Neural crest cell (in vitro differentiated cells): ENCODE measurements around the gene CYP4F11. TPM values are rescaled to one million over a fixed set of nuclear protein-coding genes. Genes with fewer than 3 reads are reported as not detected.

Experiments used
- DNase-seq: peaks from one replicate; pipeline ENCODE4 v3.0.0; 2021; ENCODE audit warnings: low read depth, mixed read lengths, low spot score
- H3K27ac Mint-ChIP-seq: one replicate; pipeline ENCODE4 v1.8.0; 2021; ENCODE audit warnings: mild to moderate bottlenecking, mixed read lengths; ENCODE audit not compliant: unreplicated experiment
- H3K27me3 Mint-ChIP-seq: 2 replicates; pipeline ENCODE4 v1.8.0; 2021; ENCODE audit warnings: low read depth, mild to moderate bottlenecking, mixed read lengths
- H3K36me3 Mint-ChIP-seq: 2 replicates; pipeline ENCODE4 v1.8.0; 2021; ENCODE audit warnings: low read depth, mild to moderate bottlenecking, mixed read lengths
- H3K4me1 Mint-ChIP-seq: 2 replicates; pipeline ENCODE4 v1.8.0; 2021; ENCODE audit warnings: mixed read lengths
- H3K4me3 Mint-ChIP-seq: one replicate; pipeline ENCODE4 v1.8.0; 2021; ENCODE audit warnings: mild to moderate bottlenecking, mixed read lengths
- H3K9me3 Mint-ChIP-seq: 2 replicates; pipeline ENCODE4 v1.8.0; 2021; ENCODE audit warnings: mixed read lengths
- total RNA-seq: library from RNA; stranded (reverse); gene quantifications from 2 replicates; pipeline ENCODE4 v1.2.1, GENCODE V29; 2021
- TF ChIP-seq, protein P1 (sequence below): fragments of 200-600 bp; sonication (generic); conservative IDR thresholded peaks from 2 replicates; pipeline ENCODE4 v1.5.0; 2021; ENCODE audit warnings: antibody characterized with exemption, mild to moderate bottlenecking

The CYP4F11 gene
- total RNA-seq, 1 donor from 2014 or later = not detected

GRCh38 chr19:15945301-15945700 lies 11.0 kb upstream of the CYP4F11 start:
- no peaks in the 10 kb centered on the region for H3K4me1 Mint-ChIP-seq
- no peak overlapping the region for H3K4me3 Mint-ChIP-seq
- TF ChIP-seq, protein P1, sequence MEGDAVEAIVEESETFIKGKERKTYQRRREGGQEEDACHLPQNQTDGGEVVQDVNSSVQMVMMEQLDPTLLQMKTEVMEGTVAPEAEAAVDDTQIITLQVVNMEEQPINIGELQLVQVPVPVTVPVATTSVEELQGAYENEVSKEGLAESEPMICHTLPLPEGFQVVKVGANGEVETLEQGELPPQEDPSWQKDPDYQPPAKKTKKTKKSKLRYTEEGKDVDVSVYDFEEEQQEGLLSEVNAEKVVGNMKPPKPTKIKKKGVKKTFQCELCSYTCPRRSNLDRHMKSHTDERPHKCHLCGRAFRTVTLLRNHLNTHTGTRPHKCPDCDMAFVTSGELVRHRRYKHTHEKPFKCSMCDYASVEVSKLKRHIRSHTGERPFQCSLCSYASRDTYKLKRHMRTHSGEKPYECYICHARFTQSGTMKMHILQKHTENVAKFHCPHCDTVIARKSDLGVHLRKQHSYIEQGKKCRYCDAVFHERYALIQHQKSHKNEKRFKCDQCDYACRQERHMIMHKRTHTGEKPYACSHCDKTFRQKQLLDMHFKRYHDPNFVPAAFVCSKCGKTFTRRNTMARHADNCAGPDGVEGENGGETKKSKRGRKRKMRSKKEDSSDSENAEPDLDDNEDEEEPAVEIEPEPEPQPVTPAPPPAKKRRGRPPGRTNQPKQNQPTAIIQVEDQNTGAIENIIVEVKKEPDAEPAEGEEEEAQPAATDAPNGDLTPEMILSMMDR = no peak
- DNase-seq = no peak
- H3K27ac Mint-ChIP-seq = no peak overlapping the region
- H3K27me3 Mint-ChIP-seq = no peaks in the 10 kb centered on the region
- H3K9me3 Mint-ChIP-seq = peaks cover 20% of the 10 kb centered on the region
- peaks cover 7% of the 10 kb centered on the region for H3K36me3 Mint-ChIP-seq

DNA sequence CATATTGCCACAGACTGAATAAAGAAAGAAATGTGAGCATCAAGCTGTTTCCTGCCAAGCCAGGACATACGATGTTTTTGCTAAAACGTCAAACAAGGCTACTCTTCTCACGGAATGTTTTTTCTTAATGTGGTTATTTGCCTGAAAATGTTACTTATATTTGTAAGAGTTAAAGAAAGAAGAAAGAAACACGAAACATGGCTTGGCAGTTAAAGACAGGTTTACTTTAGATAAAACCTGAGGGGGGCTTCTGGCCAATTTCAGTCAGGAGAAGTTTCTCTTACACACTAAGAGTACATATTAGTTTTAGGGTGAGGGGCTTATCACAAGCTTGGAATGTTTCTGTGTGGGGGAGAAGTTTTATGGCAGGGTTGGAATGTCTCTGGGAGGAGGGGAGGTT lies 10.1 kb upstream of the CYP4F11 start:
- no peaks in the 10 kb centered on the region for H3K27me3 Mint-ChIP-seq
- H3K4me1 Mint-ChIP-seq = no peaks in the 10 kb centered on the region
- no peak overlapping the region for H3K4me3 Mint-ChIP-seq
- no peak overlapping the region for H3K27ac Mint-ChIP-seq
- TF ChIP-seq, protein P1 = no peak
- H3K9me3 Mint-ChIP-seq = peaks cover 22% of the 10 kb centered on the region
- peaks cover 6% of the 10 kb centered on the region for H3K36me3 Mint-ChIP-seq
- DNase-seq = no peak

- no peak for DNase-seq
- H3K4me1 Mint-ChIP-seq = no peaks in the 10 kb centered on the region
- H3K4me3 Mint-ChIP-seq = no peak overlapping the region
- TF ChIP-seq, protein P1 = no peak
- no peak overlapping the region for H3K27ac Mint-ChIP-seq
- H3K36me3 Mint-ChIP-seq = peaks cover 3% of the 10 kb centered on the region
- H3K27me3 Mint-ChIP-seq = no peaks in the 10 kb centered on the region
- peaks cover 13% of the 10 kb centered on the region for H3K9me3 Mint-ChIP-seq
Observed at GRCh38 chr19:15937771-15938170, 3.4 kb upstream of the CYP4F11 start.

DNA sequence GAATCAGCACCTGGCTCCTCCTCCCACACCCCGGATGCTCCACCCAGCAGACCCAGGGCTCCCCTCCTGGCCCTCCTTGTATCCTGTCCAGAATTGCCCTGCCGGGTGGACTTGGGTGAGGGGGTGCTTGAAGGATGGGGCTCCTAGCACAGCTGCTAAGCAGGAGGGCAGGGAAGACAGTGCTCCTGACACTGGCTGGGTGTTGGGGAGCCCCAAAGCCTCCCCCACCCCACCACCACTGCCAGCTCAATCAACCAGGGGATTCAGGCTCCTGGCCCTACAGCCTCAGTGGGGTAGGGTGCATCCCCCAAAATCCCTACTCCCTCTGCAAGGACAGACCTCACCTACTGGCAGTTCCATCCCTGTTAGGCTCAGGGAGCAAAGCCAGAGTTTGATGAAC lies 2.6 kb upstream of the CYP4F11 start:
- Mint-ChIP-seq H3K4me1 (no peaks in the 10 kb centered on the region), H3K27me3 (no peaks in the 10 kb centered on the region), H3K27ac (no peak overlapping the region), H3K9me3 (peaks cover 10% of the 10 kb centered on the region), H3K4me3 (no peak overlapping the region), H3K36me3 (peaks cover 3% of the 10 kb centered on the region)
- DNase-seq = no peak
- TF ChIP-seq, protein P1 = no peak

DNA sequence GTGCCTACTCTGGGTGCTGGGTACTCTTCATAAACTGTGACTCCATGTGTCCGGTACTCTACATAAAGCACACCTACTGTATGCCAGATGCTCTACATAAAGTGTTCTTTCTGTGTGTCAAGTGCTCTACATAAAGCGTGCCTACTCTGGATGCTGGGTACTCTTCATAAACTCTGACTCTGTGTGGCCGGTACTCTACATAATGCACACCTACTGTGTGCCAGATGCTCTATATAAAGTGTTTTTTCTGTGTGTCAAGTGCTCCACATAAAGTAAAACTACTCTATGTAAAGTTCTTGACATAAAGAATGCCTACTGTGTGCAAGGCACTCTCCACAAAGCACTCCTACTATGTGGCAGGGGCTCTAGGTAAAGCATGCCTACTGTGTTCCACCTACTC lies 1.8 kb upstream of the CYP4F11 start:
- Mint-ChIP-seq H3K27me3 (no peaks in the 10 kb centered on the region), H3K4me1 (no peaks in the 10 kb centered on the region), H3K4me3 (no peak overlapping the region), H3K27ac (no peak overlapping the region), H3K36me3 (peaks cover 3% of the 10 kb centered on the region), H3K9me3 (peaks cover 10% of the 10 kb centered on the region)
- TF ChIP-seq, protein P1 = no peak
- no peak for DNase-seq
